Lower leg skin (tissue), 4 donors: ENCODE data around the gene PLPPR5. TPM values are rescaled to one million over a fixed set of nuclear protein-coding genes. Genes with fewer than 3 reads are reported as not detected.

Source experiments
- DNase-seq, 2 donors: peaks; one replicate each; pipeline ENCODE4 v3.0.0-alpha.2; 2019; ENCODE audit warnings: low spot score in 2 of 2
- H3K4me3 ChIP-seq: fragments of 200-600 bp; sonication (generic); 2 replicates; pipeline ENCODE4 v1.5.1; 2017; ENCODE audit warnings: mild to moderate bottlenecking, low read depth; ENCODE audit not compliant: poor library complexity, severe bottlenecking
- CTCF ChIP-seq, 3 donors: fragments of 450-650 bp; IDR thresholded peaks; one replicate each; pipeline ENCODE4 v1.5.1; 2016; ENCODE audit warnings: antibody characterized with exemption in 3 of 3, mild to moderate bottlenecking in 3 of 3, moderate library complexity in 2 of 3
- POLR2A ChIP-seq, 2 donors: fragments of 450-650 bp; IDR thresholded peaks; one replicate each; pipeline ENCODE4 v1.6.1; 2016 to 2017; ENCODE audit warnings: antibody characterized with exemption in 2 of 2, mild to moderate bottlenecking in 1 of 2, moderate library complexity in 1 of 2
- WGBS, 2 donors: methylation state at CpG; one replicate each; pipeline ENCODE4 v1.1.5; 2018; 5-methylcytosine and 5-hydroxymethylcytosine counted together
- intact Hi-C: fragments of 100-400 bp; cut with DNase I; formaldehyde crosslinking; loops from one replicate; pipeline ENCODE4 v1.15.0; 2023; ENCODE audit warnings: low total_unique reads
- total RNA-seq, 4 donors: library from RNA; depleted of rRNA; stranded (reverse); fragments of >200 nt; gene quantifications; one replicate each; pipeline ENCODE4 v1.1.0, GENCODE V29; 2016

Gene PLPPR5
- total RNA-seq, 4 donors from 2014 or later = 0.13 TPM; not detected in 3

DNA sequence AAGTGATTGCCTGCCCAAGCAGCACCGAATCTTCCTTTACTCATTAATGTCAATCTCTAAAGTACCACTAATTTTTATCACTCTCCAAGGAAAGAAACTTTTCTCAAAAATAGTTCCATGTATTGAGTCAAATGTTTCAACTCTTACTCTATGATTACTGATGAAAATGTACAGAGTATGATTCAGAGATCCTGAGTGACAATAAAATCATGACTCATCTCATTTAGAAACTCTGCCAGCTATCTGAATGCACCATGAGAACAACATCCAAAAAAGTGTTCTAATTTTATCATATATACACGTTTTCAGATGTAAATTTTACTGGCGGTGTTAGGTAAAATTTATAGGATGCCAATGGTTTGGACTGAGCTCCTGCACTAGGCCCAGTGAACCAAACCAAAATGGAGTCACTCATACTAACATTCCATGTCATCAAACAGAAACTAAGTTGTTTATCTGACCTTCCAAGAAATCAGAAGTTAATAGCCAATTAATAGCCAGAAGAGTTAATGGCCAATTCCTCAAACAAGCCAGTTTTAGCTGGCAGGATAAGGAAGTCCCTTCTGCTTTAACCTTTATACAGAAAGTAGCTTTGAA, 22.6 kb downstream of the PLPPR5 start:
- DNase-seq = no peak
- 43 to 48% methylated on average over 3 of the region's 3 CpGs for WGBS, 2 donors
- TF ChIP-seq POLR2A (IDR thresholded peaks at IDR 0.05) (no peak), CTCF (IDR thresholded peaks at IDR 0.05) (no peak)
- intact Hi-C loops = no loop called here
- H3K4me3 ChIP-seq = no peak overlapping the region

DNA sequence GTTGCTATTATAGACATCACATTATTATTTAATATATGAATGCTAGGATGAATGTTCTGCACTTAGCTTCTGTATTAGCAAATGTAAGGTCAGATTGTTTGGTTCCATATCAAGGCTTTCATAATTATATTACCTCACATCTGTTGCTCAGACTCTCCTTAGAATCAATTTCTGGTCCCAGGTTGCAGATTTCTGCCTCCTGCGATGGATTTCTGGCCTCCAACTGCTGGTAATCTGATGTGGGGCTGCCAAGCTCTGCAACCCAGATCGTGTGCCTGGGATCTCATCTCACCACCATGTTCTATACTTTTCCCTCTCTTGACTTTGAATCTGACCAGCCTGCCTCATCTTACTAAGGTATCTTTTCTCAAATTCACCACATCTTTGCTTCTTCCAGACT, 25.2 kb downstream of the PLPPR5 start:
- no peak overlapping the region for H3K4me3 ChIP-seq
- intact Hi-C loops = no loop called here
- WGBS, 2 donors = 68 to 81% methylated on average over 2 of the region's 2 CpGs
- no peak for DNase-seq
- TF ChIP-seq POLR2A (IDR thresholded peaks at IDR 0.05) (no peak), CTCF (IDR thresholded peaks at IDR 0.05) (no peak)

GRCh38 chr1:98975810-98976209, 28.9 kb downstream of the PLPPR5 start:
- no peak overlapping the region for H3K4me3 ChIP-seq
- intact Hi-C loops = no loop called here
- no peak for TF ChIP-seq POLR2A (IDR thresholded peaks at IDR 0.05)
- no peak for TF ChIP-seq CTCF (IDR thresholded peaks at IDR 0.05)
- no peak for DNase-seq
- WGBS, 2 donors = 59 to 69% methylated on average over 3 of the region's 3 CpGs

DNA sequence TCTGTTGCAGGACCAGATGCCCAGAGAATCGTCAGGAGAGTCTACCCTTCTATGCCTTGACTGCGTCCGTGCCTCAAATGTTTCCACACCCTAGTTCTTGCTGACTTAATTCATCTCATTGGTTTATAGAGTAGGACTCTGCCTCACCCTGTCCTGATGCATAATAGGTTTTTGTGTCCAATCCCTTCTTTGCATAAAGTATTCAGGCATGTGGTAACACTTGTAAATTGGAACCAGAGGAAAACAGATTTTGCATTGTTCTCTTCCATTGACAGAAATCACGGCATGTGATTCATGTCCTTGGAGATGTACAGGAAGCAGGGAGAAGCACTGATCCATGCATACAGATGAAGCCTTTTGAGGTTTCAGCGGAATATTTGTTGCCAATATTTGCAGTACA, 29.5 kb downstream of the PLPPR5 start:
- intact Hi-C loops = no loop called here
- no peak overlapping the region for H3K4me3 ChIP-seq
- DNase-seq = no peak
- 39 to 49% methylated on average over 5 of the region's 5 CpGs for WGBS, 2 donors
- no peak for TF ChIP-seq POLR2A (IDR thresholded peaks at IDR 0.05)
- no peak for TF ChIP-seq CTCF (IDR thresholded peaks at IDR 0.05)

DNA sequence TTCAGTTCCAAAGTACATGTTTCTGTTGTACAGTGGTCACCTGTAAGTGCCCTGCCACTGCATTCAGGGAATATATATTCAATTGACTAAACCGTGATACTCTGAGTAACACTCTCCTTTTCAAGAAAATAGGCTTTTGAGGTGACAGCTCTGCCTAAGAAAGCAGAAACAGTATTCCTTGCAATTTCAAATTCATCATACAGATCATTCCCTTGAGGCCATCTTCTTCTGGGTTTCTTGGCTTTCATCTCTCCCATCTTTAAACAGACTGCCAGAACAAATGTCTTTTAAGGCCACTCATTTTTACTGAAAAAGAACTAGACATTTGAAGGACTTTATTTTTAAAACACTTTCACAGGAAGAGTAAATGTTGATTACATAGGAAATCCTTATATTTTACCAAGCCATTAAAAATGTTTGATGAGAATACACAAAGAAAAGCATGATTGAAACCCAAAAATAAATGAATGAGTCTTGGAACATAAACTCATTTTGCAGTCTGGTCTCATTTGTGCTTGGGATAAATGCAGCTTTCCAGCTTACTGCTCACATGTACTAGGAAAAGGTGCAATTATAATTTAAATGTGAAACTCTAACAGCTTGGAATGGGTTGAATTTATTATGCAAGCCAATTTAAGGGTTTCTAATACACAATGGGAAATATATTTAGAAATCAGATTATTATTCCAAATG, 34.7 kb downstream of the PLPPR5 start:
- no peak overlapping the region for H3K4me3 ChIP-seq
- 38 to 57% methylated on average over 1 of the region's 1 CpG for WGBS, 2 donors
- no peak for DNase-seq
- no peak for TF ChIP-seq CTCF (IDR thresholded peaks at IDR 0.05)
- TF ChIP-seq POLR2A (IDR thresholded peaks at IDR 0.05) = no peak
- intact Hi-C loops = no loop called here
